HUES6 (cell line): Measurements from ENCODE around the gene SPATA19.

Experiments used
- H3K27ac ChIP-seq: 2 replicates; pipeline ENCODE4 v1.7.0; 2013; ENCODE audit warnings: low read depth, mild to moderate bottlenecking, low read length, inconsistent platforms
- H3K27me3 ChIP-seq: 2 replicates; pipeline ENCODE4 v1.6.1; 2013; ENCODE audit warnings: low read length; ENCODE audit not compliant: control insufficient read depth, insufficient read depth
- H3K36me3 ChIP-seq: 2 replicates; pipeline ENCODE4 v1.6.1; 2013; ENCODE audit warnings: low read length; ENCODE audit not compliant: control insufficient read depth, insufficient read depth
- H3K4me1 ChIP-seq: 2 replicates; pipeline ENCODE4 v1.6.1; 2013; ENCODE audit warnings: low read length; ENCODE audit not compliant: control insufficient read depth, insufficient read depth
- H3K4me3 ChIP-seq: 2 replicates; pipeline ENCODE4 v1.5.1; 2013; ENCODE audit warnings: low read depth, low read length
- H3K9ac ChIP-seq: one replicate; pipeline ENCODE4 v1.6.1; 2013; ENCODE audit warnings: mild to moderate bottlenecking, low read length
- H3K9me3 ChIP-seq: 2 replicates; pipeline ENCODE4 v1.6.1; 2013; ENCODE audit warnings: low read depth, low read length; ENCODE audit not compliant: control insufficient read depth, insufficient read depth

SPATA19 gene

GRCh38 chr11:133835593-133836548 is 9.4 kb downstream of the SPATA19 start:
- Histone ChIP-seq H3K9ac (no peak overlapping the region), H3K4me3 (no peak overlapping the region), H3K9me3 (peaks cover 5% of the 10 kb centered on the region; the same call in 1 of the 2 replicates), H3K36me3 (no peaks in the 10 kb centered on the region), H3K4me1 (peaks cover 4% of the 10 kb centered on the region; the same call in 1 of the 2 replicates), H3K27me3 (no peaks in the 10 kb centered on the region), H3K27ac (no peak overlapping the region)

- no peak overlapping the region for H3K27ac ChIP-seq
- H3K9me3 ChIP-seq = peaks cover 5% of the 10 kb centered on the region; the same call in 1 of the 2 replicates
- H3K9ac ChIP-seq = no peak overlapping the region
Observed at GRCh38 chr11:133834682-133835592, 10.4 kb downstream of the SPATA19 start.

DNA sequence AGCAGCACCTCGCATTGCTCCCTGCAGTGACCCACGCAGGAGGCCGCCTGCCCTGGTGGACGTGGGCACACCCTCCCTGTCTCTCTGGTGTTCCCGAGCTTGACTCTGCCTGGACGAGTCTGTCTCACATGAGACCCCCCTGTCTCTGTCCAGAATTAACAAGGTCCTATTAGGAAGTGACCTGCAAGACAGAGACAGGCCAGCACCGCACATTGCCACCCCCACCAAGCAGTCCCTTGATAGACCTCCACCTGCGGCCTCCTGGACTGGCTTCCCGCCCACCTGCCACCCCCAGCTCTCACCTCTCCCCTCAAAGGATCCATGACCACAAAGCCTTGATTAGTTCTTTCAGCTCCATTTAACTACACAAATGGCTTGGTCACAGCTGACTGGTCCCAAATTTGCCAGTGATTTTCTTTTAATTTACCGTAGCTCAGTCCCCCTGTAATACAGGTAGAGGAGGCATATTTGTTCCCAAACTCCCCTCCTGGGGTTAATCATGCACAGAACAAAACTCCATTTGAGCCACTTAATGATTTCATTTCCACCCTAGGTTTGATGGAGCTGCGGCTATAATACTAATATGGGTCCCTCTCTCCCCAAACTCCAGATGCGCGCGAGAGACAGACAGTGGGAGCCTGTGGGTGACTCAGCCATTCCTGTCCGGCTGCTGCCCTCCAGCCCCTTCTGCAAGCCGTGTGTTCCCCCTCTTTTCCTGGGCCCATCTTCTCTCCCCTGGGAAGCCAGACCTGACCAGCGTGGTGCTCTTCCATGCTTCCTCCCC is 11.2 kb downstream of the SPATA19 start:
- H3K9me3 ChIP-seq = peaks cover 5% of the 10 kb centered on the region; the same call in 1 of the 2 replicates
- H3K4me1 ChIP-seq = peaks cover 4% of the 10 kb centered on the region; the same call in 1 of the 2 replicates
- H3K27me3 ChIP-seq = no peaks in the 10 kb centered on the region
- no peak overlapping the region for H3K9ac ChIP-seq
- H3K36me3 ChIP-seq = no peaks in the 10 kb centered on the region
- H3K27ac ChIP-seq = no peak overlapping the region
- H3K4me3 ChIP-seq = no peak overlapping the region

More at GRCh38 chr11:133834682-133835592, 10.4 kb downstream of the SPATA19 start:
- no peaks in the 10 kb centered on the region for H3K27me3 ChIP-seq
- no peak overlapping the region for H3K4me3 ChIP-seq
- peaks cover 4% of the 10 kb centered on the region; the same call in 1 of the 2 replicates for H3K4me1 ChIP-seq
- no peaks in the 10 kb centered on the region for H3K36me3 ChIP-seq

DNA sequence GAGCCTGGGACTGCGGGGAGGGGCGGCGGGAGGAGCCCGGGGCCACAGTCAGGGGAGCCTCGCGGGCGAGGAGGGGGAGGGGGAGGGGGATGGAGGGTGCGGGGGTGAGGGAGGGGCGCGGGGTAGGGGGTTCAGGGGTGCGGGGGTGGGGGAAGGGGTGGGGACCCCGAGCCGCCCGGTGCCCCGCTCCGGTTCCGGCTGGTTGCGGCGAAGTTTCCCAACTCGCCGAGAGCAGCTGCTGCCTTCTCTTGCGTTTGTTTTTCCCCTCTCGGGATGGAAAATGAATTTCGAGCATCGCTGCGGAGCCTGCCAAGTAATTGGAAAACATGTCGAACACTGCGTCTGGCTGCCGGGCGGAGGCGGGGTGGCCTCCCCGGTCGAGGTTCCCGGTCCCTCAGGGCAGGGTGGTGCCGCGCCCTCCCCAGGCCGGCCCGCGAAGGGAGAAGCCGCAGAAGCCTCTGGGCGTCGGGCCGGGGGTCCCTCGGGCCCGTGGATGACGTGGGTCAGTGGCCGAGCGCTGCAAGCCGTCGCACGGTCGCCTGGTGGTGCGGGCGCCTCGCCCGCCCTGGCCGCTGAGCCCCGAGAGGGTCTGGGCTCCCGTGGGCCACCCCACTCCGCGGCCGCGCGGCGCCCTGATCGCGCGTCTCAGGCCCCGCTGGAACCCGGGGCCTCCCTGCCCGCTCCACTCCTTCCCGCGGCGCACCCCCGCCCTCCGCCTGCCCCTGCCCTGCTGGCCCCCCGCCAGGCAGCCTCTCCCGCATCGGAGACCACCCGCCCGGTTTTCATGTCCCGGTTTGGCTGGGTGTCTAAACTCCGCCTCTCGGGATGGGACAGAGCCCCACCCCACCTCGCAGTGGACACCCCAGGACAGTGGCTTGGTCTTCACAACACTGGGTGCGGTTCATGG is 12.1 kb downstream of the SPATA19 start:
- Histone ChIP-seq H3K9me3 (peaks cover 5% of the 10 kb centered on the region; the same call in 1 of the 2 replicates), H3K27me3 (no peaks in the 10 kb centered on the region), H3K36me3 (no peaks in the 10 kb centered on the region), H3K4me3 (no peak overlapping the region), H3K4me1 (peaks cover 4% of the 10 kb centered on the region; the same call in 1 of the 2 replicates), H3K27ac (no peak overlapping the region), H3K9ac (no peak overlapping the region)

DNA sequence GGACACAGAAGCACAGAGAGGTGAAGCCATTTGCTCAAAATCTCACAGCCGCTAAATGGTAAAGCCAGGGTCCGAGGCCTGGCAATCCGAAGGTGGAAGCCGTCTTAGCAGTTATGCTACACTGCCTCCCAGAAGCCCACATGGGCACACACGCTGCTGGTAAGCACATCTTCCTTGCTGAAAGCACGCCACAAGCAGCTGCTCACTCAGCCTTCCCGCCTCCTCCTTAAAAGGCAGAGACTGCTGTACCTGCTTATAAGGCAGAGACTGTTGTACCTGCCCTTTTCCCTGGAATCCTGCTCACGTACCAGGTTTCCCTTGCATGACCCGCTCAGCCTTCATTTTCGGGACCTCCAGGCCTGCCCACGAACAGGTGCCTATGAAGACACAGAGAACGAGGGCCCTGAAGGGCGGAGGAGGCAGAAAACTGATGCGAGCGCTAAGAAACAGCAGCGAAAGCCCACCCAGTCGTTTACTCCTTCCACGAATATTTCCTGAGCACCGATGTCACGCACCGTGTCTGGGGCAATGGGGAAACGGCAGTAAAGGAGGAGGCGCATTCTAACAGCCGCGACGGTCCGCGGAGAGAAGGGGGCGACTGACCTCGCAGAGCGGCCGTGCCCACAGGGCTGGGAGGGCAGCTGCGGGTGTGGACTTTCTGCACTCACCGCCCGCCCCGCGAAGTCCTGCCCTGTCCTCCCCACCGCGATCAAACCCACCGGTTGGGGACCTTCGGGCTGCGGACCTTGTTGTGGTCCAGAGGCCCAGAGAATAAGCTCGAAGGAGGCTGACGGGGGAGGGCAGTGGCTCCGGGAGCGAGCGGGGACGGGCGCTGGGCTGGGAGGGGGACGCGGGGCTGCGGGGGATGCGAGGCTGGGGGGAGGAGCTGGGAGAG is 13.0 kb downstream of the SPATA19 start:
- Histone ChIP-seq H3K36me3 (no peaks in the 10 kb centered on the region), H3K27me3 (no peaks in the 10 kb centered on the region), H3K27ac (no peak overlapping the region), H3K4me3 (no peak overlapping the region), H3K9ac (no peak overlapping the region), H3K4me1 (peaks cover 4% of the 10 kb centered on the region; the same call in 1 of the 2 replicates), H3K9me3 (no peaks in the 10 kb centered on the region; the same call in 1 of the 2 replicates)

- H3K27me3 ChIP-seq = no peaks in the 10 kb centered on the region
- no peaks in the 10 kb centered on the region for H3K36me3 ChIP-seq
- no peak overlapping the region for H3K9ac ChIP-seq
- no peak overlapping the region for H3K4me3 ChIP-seq
- no peaks in the 10 kb centered on the region; the same call in 1 of the 2 replicates for H3K9me3 ChIP-seq
- no peak overlapping the region for H3K27ac ChIP-seq
- peaks cover 4% of the 10 kb centered on the region; the same call in 1 of the 2 replicates for H3K4me1 ChIP-seq
Observed at GRCh38 chr11:133830931-133831907, 14.1 kb downstream of the SPATA19 start.

- H3K4me1 ChIP-seq = no peaks in the 10 kb centered on the region
- H3K27me3 ChIP-seq = 0 out of 2 replicates have a peak, but pooled peaks cover 2% of the 10 kb centered on the region
- H3K36me3 ChIP-seq = no peaks in the 10 kb centered on the region
- H3K9ac ChIP-seq = no peak overlapping the region
- no peak overlapping the region for H3K27ac ChIP-seq
- H3K9me3 ChIP-seq = no peaks in the 10 kb centered on the region; the same call in 1 of the 2 replicates
- H3K4me3 ChIP-seq = no peak overlapping the region
Observed at GRCh38 chr11:133829566-133829965, 15.7 kb downstream of the SPATA19 start.

DNA sequence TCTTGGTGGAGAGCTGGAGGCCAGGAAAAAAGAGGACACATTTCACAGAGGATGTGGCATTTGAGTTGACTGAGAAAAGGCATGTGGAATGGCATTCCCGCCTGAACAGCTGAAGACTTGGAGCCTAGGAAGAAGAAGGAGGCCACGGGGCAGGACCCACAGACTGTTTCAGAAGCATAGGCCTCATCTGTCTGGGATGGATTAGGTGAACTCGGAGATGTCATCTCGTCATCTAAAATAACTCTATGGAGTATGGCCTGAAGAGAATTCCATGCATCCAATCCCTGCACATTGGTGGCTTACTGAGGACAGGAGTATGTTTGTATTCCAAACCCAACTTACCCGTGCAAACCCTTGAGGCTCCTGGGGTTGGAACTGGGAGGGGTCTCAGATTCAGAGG is 16.4 kb downstream of the SPATA19 start:
- no peak overlapping the region for H3K27ac ChIP-seq
- H3K4me1 ChIP-seq = no peaks in the 10 kb centered on the region
- H3K27me3 ChIP-seq = 0 out of 2 replicates have a peak, but pooled peaks cover 2% of the 10 kb centered on the region
- no peak overlapping the region for H3K9ac ChIP-seq
- no peaks in the 10 kb centered on the region for H3K36me3 ChIP-seq
- no peaks in the 10 kb centered on the region; the same call in 1 of the 2 replicates for H3K9me3 ChIP-seq
- H3K4me3 ChIP-seq = no peak overlapping the region
